ENCODE results near the gene AVP. TPM values are rescaled to one million over a fixed set of nuclear protein-coding genes. Genes with fewer than 3 reads are reported as not detected.

The AVP gene
- total and polyA plus RNA-seq, 2 donors (not counting 3 experiments of a cell fraction or from before 2014, with no cell fraction given), result not detected

DNA sequence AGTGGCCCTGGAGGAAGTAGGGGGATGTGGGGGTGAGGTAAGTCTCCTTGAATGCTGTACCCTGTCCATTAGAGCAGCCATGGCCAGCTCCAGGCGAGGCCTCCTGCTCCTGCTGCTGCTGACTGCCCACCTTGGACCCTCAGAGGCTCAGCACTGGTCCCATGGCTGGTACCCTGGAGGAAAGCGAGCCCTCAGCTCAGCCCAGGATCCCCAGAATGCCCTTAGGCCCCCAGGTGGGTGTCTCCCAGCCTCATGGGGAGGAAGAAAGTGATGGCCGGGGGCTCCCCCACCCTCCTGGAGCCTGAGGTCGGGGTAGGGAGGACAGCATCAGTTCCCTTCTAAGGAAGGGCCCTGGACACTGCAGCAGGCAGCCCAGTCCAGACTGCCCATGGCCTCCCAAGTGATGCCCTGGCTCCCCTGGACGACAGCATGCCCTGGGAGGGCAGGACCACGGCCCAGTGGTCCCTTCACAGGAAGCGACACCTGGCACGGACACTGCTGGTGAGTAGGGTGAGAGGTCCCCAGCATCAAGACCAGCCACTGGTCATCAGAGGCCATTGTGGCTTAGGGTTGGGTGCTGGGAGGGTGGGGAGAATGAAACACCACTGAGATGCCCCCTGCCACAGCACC is 40.1 kb downstream of the AVP start:
- dilution Hi-C loops (cut with MboI; ENCODE audit: extremely low pct_ligation_motif_present, low sequenced_read_pairs) (no loop called here), intact Hi-C loops (cut with micrococcal nuclease) (no loop called here)
- H3K36me3 ChIP-seq (ENCODE audit: control insufficient read depth in 2 of 2, extremely low read depth in 1 of 2, insufficient read depth in 2 of 2, low read length in 2 of 2), result peaks cover 3 to 20% of the 10 kb centered on the region in 2 experiments
- CTCF ChIA-PET, result interaction anchor here (1.1 to 1.8 kb wide), 2 partner anchors 9 to 192 kb away, joined by 4 to 8 read pairs; no protein-coding TSS in a partner anchor
- DNase-seq (ENCODE audit: low read depth, low spot score) (no peak), FAIRE-seq (no peak)
- H4K20me1 ChIP-seq (replicated peaks; ENCODE audit: control insufficient read depth, extremely low read depth, insufficient read depth, low read length), result no peaks in the 10 kb centered on the region
- H2AFZ ChIP-seq (ENCODE audit: low read depth, low read length), result no peak overlapping the region
- H3K79me2 ChIP-seq (ENCODE audit: control insufficient read depth, insufficient read depth, low read length), result peaks cover 9% of the 10 kb centered on the region
- no peaks in the 10 kb centered on the region for H3K9me3 ChIP-seq (replicated peaks; ENCODE audit: control insufficient read depth, insufficient read depth, low read length)
- no peaks in the 10 kb centered on the region for H3K9me1 ChIP-seq (replicated peaks; ENCODE audit: control insufficient read depth, extremely low read depth, insufficient read depth, low read length)
- peaks cover 13% of the 10 kb centered on the region for H3K4me1 ChIP-seq (ENCODE audit: control insufficient read depth, extremely low read depth, insufficient read depth, low read length)
- H3K27ac ChIP-seq (ENCODE audit: insufficient read depth, low read depth, low read length), result no peak overlapping the region
- no peak overlapping the region for H3K4me2 ChIP-seq (ENCODE audit: insufficient read depth, low read length)
- BruUV-seq (replicated peaks), result no TSS peak
- H3K27me3 ChIP-seq (ENCODE audit: control insufficient read depth in 2 of 2, insufficient read depth in 2 of 2, low read length in 2 of 2), result no peaks in the 10 kb centered on the region
- TF ChIP-seq MYC (IDR thresholded peaks at IDR 0.05; ENCODE audit: low read depth, low read length), result no peak
- TF ChIP-seq, protein P1, sequence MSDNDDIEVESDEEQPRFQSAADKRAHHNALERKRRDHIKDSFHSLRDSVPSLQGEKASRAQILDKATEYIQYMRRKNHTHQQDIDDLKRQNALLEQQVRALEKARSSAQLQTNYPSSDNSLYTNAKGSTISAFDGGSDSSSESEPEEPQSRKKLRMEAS (IDR thresholded peaks at IDR 0.05; ENCODE audit: insufficient read depth, insufficient read length), result no peak
- TF ChIP-seq GATA2 (IDR thresholded peaks at IDR 0.05; ENCODE audit: insufficient read depth, insufficient read length, low read depth, low read length), result no peak
- TF ChIP-seq, protein P2, sequence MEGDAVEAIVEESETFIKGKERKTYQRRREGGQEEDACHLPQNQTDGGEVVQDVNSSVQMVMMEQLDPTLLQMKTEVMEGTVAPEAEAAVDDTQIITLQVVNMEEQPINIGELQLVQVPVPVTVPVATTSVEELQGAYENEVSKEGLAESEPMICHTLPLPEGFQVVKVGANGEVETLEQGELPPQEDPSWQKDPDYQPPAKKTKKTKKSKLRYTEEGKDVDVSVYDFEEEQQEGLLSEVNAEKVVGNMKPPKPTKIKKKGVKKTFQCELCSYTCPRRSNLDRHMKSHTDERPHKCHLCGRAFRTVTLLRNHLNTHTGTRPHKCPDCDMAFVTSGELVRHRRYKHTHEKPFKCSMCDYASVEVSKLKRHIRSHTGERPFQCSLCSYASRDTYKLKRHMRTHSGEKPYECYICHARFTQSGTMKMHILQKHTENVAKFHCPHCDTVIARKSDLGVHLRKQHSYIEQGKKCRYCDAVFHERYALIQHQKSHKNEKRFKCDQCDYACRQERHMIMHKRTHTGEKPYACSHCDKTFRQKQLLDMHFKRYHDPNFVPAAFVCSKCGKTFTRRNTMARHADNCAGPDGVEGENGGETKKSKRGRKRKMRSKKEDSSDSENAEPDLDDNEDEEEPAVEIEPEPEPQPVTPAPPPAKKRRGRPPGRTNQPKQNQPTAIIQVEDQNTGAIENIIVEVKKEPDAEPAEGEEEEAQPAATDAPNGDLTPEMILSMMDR (IDR thresholded peaks at IDR 0.05; ENCODE audit: extremely low read depth in 1 of 2, insufficient read depth in 1 of 2, low read depth in 1 of 2, low read length in 2 of 2), result no peak
- TF ChIP-seq POLR2A (IDR thresholded peaks at IDR 0.05; ENCODE audit: low read depth, low read length), result no peak
- no peak for TF ChIP-seq EZH2 (IDR thresholded peaks at IDR 0.05; ENCODE audit: borderline replicate concordance, low read depth, low read length, severe bottlenecking)
- TF ChIP-seq FOS (IDR thresholded peaks at IDR 0.05; ENCODE audit: borderline replicate concordance, insufficient read depth, low read length), result no peak
- no peak for TF ChIP-seq JUN (IDR thresholded peaks at IDR 0.05; ENCODE audit: borderline replicate concordance, insufficient read depth, insufficient read length, low read depth)
- no peak for TF ChIP-seq POLR2AphosphoS5 (IDR thresholded peaks at IDR 0.05; ENCODE audit: insufficient read depth, low read depth, low read length)
- H3K4me3 ChIP-seq (replicated peaks in 1 of 3; ENCODE audit: insufficient read depth in 1 of 3, low read depth in 1 of 3, low read length in 3 of 3), result no peak overlapping the region
- no peak overlapping the region for H3K9ac ChIP-seq (replicated peaks; ENCODE audit: extremely low read depth, insufficient read depth, low read length)
- POLR2A ChIA-PET, result no interaction called here
